Stimulated activated CD8-positive, alpha-beta memory T cell treated with anti-CD3 and anti-CD28 coated beads, Interleukin-15, amount 100 ng/mL, for 1 hour (primary cell): ENCODE results near the gene WDFY1.
"Not testable (repeated sequence)": the region's sequence is repeated elsewhere in the genome, so short reads cannot be mapped to it uniquely, and the experiment has no call there.

Experiments used
- DNase-seq: peaks from one replicate; pipeline ENCODE4 v3.0.0-alpha.2; 2020; ENCODE audit warnings: low read depth

Gene WDFY1

DNA sequence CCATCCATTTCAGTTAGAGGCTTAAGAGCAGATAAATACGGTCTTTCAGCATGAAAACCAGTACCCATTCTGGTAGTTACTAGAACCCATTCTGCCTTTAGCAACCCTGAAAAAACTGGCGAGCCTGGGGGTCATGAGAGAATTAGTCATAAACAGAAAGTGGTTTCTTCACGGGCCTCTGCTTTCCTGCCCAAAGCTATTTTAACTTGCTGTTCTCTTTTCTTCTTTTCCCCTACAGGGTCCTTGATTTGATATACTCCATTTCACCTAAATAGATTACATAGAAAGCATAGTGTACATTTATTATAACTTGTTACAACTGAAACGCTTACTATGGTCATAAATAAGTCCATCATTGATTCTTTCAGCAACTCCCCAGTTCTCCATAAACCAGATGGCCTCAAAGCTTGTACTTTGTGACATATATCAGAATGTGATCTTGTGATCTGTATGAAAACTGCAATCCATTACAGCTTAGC is 48.3 kb downstream of the WDFY1 start:
- no peak for DNase-seq

GRCh38 chr2:223894968-223895367 is 50.2 kb downstream of the WDFY1 start:
- no peak for DNase-seq

DNA sequence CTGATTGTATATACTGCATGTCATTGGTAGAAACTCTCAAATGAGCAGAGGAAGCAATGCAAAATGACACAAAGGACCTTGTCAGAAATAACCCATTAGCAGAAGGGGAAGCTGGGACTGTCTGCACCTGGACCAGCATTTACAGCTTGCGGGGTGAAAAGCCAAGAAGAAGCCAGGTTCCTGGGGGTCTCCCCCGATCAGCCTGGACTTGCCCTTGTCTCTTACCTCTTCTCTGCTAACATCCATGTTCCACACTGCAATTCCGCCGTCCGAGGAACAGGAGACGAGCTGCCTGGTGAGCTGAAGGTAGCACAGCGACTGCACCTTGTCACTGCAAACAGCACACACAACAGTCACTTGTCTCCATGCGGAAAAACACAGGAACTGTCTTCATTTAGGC is 51.1 kb downstream of the WDFY1 start:
- DNase-seq: no peak

DNA sequence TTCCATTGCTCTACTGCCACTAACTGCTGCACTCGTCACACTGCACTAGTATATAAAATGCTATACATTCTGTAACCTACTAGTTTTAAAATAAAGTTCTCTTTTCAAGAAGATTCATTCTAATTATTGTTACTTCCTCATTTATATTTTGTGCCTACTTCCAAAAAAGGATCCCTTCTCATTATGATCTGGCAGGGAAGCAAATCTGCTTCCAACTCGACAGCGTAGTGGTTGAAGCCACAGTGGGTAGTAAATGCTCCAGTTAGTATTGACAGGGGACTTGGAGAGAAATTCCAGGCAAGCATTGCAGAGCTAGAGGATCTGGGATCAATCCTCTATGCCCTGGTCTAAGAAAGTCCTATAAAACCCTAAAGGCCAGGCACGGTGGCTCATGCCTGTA is 54.4 kb downstream of the WDFY1 start:
- DNase-seq: no peak

DNA sequence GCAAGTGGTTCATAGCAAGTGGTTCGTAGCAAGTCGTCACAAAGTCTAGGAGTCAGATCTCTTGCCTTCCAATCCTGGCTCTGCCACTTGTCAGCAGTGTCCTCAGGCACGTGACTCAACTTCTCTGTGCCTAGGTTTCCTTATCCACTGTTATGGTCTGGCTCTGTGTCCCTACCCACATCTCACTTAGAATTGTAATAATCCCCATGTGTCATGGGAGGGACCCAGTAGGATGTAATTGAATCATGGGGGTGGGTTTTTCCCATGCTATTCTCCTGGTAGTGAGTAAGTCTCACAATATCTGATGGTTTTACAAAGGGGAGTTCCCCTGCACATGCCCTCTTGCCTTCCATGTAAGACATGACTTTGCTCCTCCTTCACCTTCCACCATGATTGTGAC is 55.9 kb downstream of the WDFY1 start:
- DNase-seq: no peak

GRCh38 chr2:223888251-223888650 is 56.9 kb downstream of the WDFY1 start:
- no peak for DNase-seq

DNA sequence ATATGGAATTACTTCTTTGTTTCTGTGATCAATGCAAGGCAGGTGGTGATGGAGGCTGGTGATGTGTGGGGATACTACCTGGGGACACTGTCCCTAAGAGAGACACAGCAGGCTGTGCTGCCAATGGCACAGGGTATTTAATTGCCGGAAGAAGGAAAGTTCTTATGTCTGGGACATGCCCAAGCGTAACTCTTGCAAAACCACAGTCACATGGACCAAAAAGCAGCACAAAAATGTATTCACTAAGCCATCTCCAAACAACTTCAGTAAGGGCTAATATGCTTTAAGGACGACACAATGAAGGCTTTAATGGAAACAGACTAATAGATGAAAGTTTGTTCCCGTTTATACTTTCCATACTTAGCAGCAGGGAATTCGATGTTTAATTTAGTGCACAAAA is 58.0 kb downstream of the WDFY1 start:
- DNase-seq: no peak

GRCh38 chr2:223886726-223887125 is 58.4 kb downstream of the WDFY1 start:
- DNase-seq: no peak

DNA sequence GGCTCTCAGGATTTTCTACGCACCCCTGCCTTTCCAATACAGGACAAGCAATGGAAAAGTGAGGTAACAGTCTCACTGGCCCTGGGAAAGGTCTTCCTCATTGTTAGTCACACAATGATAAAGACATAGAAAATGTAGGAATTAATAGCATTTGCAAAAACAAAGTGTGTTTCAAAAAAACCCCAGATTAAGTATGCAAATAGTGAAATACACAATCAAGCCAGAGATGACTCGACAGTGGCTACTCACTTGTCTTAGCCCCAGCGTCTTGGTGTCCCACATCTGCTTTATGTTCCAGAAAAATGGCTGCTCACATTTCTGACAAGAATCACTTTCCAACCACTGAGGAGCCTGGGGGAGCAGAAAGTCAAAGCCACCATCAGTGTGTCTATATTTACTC is 60.7 kb downstream of the WDFY1 start:
- no peak for DNase-seq

DNA sequence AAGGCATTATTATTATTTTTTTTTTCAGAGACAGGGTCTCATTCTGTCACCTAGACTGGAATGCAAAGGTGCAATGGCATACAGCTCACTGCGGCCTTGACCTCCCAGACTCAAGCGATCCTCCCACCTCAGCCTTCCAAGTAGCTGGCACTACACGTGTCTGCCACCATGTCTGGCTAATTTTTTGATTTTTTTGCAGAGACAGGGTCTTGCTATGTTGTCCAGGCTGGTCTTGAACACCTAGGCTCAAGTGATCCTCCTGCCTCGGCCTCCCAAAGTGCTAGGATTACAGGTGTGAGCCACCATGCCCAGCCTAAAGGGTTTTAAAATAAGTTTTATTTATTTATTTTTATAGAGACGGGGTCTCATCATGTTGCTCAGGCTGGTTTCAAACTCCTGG is 62.4 kb downstream of the WDFY1 start:
- no peak for DNase-seq

DNA sequence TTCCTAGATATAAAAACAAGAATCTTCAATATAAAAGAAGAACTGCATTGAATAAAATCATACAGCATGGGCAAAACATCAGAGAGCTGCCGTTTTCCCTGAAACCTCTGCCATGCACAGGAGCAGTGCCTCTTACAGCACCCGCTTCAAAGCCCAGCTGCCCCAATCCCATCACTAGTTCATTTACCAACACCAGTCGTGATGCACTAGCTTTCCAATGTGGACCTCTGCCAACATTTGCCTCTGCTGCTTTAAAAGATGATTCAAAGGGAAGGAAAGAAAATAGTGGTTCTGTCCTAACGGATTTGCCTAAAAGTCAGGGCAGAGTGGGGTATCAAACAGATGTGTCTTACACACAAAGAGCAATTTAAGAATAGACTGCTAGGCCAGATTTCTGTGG is 64.3 kb downstream of the WDFY1 start:
- no peak for DNase-seq

- no peak for DNase-seq
Measured at GRCh38 chr2:223877721-223878410, 67.3 kb downstream of the WDFY1 start.

GRCh38 chr2:223873672-223874071 is 71.5 kb downstream of the WDFY1 start:
- no peak for DNase-seq

DNA sequence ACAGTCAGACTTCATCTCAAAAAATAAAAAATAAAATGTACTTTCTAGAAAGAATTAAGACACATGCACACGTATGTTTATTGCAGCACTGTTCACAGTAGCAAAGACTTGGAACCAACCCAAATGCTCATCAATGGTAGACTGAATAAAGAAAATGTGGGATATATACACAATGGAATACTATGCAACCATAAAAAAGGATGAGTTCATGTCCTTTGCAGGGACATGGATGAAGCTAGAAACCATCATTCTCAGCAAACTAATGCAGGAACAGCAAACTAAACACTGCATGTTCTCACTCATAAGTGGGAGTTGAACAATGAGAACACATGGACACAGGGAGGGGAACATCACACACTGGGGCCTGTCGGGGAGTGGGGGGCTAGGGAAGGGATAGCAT is 72.4 kb downstream of the WDFY1 start:
- DNase-seq: not testable (repeated sequence)

- not testable (repeated sequence) for DNase-seq
Measured at GRCh38 chr2:223871661-223872060, 73.5 kb downstream of the WDFY1 start.

DNA sequence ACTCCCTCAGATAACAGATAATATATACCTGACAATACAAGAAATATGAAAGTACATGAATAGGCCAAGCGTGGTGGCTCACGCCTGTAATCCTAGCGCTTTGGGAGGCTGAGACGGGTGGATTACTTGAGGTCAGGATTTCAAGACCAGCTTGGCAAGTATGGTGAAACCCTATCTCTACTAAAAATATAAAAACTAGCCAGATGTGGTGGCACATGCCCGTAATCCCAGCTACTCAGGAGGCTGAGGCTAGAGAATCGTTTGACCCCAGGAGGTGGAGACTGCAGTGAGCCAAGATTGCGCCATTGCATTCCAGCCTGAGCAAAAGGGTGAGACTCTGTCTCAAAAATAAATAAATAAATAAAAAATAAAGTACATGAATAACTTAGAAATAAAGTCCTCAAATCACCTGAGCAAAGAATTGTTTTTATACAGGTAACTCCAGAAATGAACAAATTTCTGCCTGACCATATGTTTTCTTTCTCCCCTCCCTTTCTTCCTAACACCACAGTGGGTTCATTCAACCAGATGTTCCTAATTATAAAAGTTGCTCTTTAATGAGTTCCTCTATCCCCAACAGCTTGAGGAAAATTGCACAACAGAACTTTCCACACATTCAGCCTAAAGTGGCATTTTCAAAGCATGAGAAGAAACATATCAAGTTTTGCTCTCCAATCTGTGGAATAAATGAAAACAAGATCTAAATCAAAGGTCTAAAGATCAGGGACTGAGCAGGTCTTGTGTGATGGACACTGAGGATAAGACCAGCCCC is 74.1 kb downstream of the WDFY1 start:
- no peak for DNase-seq

DNA sequence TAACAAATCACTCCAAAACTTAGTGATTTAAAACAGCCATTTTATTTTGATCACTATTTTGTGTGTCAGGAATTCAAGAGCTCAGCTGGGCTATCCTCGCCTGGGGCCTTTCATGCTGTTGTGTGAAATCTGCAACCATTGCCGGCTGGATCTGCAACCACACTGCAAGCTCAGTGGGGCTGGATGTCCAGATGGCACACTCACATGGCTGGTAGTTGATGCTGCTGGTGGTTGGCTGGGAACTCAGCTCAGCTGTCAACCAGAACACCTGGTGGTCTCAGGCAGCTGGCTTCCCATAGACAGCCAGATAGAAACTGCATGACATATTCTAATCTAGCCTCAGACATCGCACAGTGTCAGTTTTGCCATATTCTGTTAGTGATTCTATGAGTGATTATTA is 77.1 kb downstream of the WDFY1 start:
- no peak for DNase-seq

DNA sequence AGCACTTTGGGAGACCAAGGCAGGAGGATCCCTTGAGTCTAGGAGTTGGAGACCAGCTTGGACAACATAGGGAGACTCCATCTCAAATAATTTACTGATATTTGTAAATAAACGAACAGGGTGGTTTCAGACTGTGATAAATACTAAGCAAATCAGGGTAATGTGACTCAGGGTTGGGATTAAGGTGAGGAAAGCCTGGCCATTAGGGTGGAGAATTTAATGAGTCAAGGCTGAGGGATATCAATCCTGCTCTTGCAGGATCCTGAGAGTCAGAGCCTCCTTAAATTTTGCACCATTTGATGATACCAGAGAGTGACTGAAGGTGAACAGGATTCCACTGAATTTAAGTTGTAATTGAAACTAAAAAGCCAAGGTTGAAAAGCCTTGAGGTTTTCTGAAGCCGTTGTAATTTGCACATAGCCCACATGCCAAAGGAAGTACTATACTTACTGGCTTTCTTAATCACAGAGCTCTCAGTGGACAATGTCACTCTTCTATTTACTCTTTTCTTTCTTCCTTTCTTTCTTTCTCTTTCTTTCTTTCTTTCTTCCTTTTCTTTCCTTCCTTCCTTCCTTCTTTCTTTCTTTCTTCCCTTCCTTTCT is 79.1 kb downstream of the WDFY1 start:
- no peak for DNase-seq

DNA sequence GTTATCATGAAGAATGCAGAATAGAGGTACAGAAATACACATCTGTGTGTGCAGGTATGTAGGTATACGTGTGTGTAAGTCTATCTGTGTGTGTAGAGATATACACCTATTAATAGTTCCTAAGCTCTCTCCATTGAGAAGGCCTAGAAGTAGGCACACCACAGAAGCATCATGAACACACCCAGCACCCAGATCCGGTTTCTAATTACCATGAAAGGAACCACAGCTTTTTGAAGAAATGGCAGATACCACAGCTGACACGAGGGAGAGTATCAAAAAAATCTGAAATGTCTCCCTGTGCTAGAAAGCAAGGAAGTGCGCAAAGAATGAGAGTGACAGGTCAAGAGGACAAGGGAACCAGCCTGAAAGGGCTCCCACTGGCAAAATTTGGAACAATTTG is 80.0 kb downstream of the WDFY1 start:
- no peak for DNase-seq

DNA sequence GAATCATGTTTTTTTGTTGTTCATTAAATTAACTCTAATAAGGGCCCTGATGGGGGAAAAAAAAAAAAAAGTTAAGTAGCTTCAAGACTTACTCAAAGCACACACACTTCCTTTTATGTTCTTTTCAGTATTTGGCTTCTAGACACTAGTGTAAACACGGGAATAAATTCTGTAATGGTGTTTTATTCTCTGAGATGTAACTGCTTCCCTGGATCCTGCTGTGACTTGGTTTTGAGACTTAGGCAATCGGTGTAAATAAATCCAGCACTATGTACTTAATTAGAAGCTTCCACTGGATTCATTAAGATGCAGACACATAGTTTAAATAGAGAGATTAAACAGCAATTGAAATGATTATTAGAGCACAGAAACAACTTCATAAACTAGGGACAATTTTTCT is 81.6 kb downstream of the WDFY1 start:
- no peak for DNase-seq

- no peak for DNase-seq
Measured at GRCh38 chr2:223860809-223861738, 84.1 kb downstream of the WDFY1 start.

DNA sequence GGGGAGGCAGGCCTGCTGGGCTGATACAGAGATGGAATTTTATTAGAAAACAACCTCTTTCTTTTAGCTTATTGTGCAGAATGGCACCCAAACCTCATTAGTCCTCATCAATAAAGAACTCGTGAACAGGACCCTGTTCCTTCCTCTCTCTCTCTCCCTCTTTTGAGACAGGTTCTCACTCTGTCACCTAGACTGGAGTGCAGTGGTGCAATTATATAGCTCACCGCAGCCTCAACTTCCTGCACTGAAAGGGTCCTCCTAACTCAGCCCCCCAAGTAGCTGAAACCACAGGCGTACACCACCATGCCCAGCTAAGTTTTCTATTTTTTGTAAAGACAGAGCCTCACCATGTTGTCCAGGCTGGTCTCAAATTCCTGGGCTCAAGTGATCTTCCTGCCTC is 86.1 kb downstream of the WDFY1 start:
- no peak for DNase-seq
